Activated CD8-positive, alpha-beta memory T cell treated with anti-CD3 and anti-CD28 coated beads, Interleukin-2, amount 50 U/mL, for 24 hours (primary cell): ENCODE results near the gene COPZ1.

Experiments used
- DNase-seq: peaks from one replicate; pipeline ENCODE4 v3.0.0-alpha.2; 2020; ENCODE audit errors: extremely low read depth

Gene COPZ1

GRCh38 chr12:54377007-54377406, 52.1 kb downstream of the COPZ1 start:
- DNase-seq, result no peak

- DNase-seq, result no peak
These were observed 53.0 kb downstream of the COPZ1 start for GRCh38 chr12:54377797-54378515.

- DNase-seq, result no peak
These were observed 54.0 kb downstream of the COPZ1 start for GRCh38 chr12:54378796-54379397.

- peak; percentile 68 for DNase-seq
These were observed 54.7 kb downstream of the COPZ1 start for GRCh38 chr12:54379398-54380201.

GRCh38 chr12:54381136-54381535, 56.2 kb downstream of the COPZ1 start:
- no peak for DNase-seq

- DNase-seq, result no peak
These were observed 58.2 kb downstream of the COPZ1 start for GRCh38 chr12:54383041-54383609.

DNA sequence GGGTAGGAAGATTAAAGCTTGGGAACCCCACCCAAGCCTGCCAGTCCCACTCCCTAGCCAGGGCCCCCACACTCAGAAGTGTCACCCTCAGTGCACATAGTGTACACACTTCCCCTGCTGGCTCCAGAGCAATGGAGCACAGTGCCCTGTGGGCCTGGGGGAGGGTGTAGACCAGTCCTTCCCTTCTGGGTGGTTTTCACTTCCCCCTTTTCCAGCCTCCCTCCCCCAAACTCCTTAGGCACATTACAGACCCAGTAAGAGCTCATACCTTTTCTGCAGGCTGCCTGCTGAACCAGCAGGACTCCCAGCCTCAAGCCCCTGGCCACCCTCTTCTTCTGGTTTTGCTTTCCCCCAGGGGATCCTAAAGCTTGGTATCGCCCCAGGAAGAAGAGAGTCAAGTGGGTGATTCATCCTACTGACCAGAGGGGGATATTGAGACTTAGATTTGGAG, 59.7 kb downstream of the COPZ1 start, which contains the start of gene ZNF385A:
Gene ZNF385A, minus strand, starts transcription at position 143 of the 451 bp plus-strand sequence. CDS start 219 bp downstream, outside the sequence.
- no peak for DNase-seq

GRCh38 chr12:54385251-54385914, 60.5 kb downstream of the COPZ1 start:
- DNase-seq, result no peak

- DNase-seq, result no peak
These were observed 61.6 kb downstream of the COPZ1 start for GRCh38 chr12:54386403-54387113.

DNA sequence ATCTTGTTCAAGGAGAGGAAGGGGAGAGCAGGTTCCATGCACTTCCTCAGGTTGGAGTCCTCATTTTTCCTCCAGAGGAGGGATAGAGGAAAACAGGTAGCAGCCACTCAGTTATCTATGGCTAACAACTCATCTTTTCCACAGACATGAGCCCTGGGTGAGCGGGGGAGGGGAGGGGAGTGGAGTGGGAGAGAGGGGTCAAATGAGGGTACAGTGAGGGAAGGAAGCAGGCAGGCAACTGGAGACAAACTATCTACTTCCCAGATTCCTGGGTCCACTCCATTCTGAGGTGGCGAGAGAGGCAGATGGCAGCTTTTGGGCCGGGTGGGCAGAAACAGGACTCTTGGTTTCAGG, 62.2 kb downstream of the COPZ1 start:
- no peak for DNase-seq

GRCh38 chr12:54388237-54389133, 63.6 kb downstream of the COPZ1 start:
- DNase-seq, result no peak

DNA sequence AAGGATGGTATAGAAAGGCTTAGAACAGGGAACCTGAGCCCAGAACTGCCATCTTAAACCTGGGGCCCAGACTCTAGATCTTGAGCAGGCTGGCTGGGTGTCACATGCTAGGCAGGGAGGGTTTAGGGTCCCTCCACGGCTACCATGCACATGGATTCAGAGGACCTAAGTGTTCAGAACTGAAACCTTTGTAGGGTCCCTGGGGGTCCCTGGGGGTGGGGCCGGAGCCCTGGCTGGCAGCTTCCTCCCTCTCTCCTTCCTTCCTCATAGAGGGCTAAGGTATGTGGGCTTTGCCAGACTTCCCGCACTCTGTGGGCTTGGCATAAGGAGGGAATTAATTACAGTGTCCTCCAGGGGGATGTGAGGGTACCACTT, 64.2 kb downstream of the COPZ1 start:
- no peak for DNase-seq

DNA sequence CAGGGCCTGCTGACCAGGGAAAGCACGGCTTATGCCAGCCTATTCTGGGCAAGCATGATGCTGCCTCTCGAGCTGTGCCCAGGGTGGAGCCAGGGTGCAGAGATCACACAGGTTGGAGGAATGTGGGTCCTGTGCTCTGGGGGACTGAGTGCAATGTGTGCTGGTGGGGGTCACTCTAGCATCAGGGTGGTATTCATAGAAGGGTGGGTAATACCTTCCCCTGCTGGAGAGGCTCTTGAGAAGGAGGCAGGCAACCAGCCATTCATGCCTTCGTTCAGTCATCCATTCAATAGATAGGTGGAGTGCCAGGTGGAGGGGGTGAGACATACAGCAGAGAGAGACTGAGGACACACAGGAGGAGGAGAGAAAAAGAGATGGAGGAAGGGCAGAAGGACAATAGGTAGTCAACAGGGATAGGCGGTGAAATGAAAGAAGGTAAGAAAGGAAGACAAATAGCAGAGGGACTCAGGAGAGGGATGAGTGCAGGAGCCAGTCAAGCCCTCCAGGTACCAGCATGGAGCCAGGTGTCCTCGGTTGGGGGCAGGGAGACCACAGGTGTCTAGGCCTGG, 64.8 kb downstream of the COPZ1 start:
- DNase-seq, result no peak

- DNase-seq, result no peak
These were observed 65.3 kb downstream of the COPZ1 start for GRCh38 chr12:54390176-54390667.

GRCh38 chr12:54390668-54391551, 66.0 kb downstream of the COPZ1 start:
- DNase-seq, result no peak

DNA sequence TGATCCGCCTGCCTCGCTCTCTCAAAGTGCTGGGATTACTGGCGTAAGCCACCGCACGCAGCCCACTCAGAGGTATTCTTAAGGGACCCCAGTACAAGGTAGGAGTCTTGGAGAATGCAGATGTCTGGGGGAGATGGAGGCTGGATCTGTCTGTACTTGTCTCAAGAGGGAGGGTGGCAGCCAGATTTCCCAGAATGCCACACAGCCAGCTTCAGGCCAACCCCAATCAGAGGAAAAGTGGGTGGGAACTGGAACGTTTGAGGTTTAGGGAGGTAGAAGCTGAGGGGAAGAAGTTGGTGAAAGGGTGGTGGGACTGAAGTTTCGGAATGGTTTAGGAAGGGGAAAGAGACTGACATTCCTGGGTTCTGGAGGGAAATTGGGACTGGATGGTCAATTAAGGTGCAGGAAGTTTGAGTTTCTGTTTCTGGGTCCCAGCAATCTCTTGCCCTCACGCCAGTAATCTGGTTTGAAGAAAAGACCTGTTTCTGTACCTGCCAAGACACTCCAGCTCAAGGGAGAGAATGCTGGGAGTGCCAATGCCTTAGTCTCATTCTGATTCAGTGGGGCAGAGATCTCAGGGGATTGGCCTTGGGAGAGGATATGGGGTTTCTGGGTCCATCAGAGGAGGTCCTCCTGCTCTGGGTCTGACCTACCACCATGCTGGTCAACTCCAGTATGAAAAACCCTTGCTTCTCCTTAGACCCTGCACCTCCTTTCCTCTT, 67.7 kb downstream of the COPZ1 start:
- DNase-seq, result no peak

DNA sequence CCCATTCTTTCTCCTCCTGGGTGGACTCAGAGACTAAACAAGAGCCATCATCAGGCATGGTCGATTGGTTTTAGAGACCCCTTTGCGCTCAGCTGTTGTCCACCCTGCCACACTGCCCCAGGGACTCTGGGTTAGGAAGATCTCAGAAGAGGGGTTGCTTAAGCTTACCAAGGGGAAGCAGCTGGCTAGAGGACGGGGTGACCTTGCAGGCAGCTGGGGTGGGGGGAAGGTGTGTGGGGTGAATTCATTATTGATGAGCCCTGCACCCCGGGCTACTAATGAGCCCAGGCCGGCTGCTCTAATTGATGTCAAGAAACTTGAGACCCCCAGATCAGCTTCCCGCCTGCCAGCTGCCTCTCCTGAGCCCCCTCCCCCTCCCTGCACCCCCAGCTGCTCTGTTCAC, 68.3 kb downstream of the COPZ1 start:
- DNase-seq, result no peak

DNA sequence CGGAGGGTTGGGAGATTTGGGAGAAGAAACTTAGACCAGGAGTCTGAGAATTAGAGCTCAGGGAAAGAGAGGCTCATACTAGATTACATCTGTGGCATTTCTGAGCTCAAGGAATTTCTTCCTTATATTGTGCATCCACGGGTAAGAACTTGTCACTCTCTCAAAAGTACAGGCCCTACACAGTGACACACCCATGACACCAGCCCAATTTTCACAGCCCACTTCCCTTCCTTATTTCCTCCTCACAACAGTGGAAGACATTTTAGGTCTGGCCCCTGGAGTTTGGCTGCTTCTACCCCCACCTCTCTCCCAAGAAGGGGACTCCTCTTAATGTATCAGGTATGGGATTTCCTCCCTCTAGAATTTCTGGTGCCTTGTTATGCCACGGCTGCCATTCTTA, 68.8 kb downstream of the COPZ1 start:
- DNase-seq, result no peak
